WTC11 (cell line): ENCODE results near the gene AGPS. TPM values are rescaled to one million over a fixed set of nuclear protein-coding genes. Genes with fewer than 3 reads are reported as not detected.

Source experiments
- ATAC-seq: fragments of 200-7000 bp; cut with Tn5 transposase; 2 replicates; pipeline ENCODE4 v1.10.0; 2021; ENCODE audit warnings: mild to moderate bottlenecking, moderate library complexity
- CTCF ChIA-PET: fragments of 300-600 bp; sonication (Branson Sonifier 250); formaldehyde crosslinking; loops from one replicate; lab custom pipeline; 2021; ENCODE audit warnings: antibody characterized with exemption; lab: Charles Lee
- POLR2A ChIA-PET: fragments of 350-600 bp; sonication (Branson Sonifier 250); formaldehyde crosslinking; loops from one replicate; lab custom pipeline; 2021; ENCODE audit warnings: antibody characterized with exemption; lab: Charles Lee
- DNase-seq: peaks from one replicate; pipeline ENCODE4 v3.0.0; 2021; ENCODE audit warnings: low spot score
- H3K27ac Mint-ChIP-seq: 2 replicates; pipeline ENCODE4 v1.8.0; 2021; ENCODE audit warnings: mixed read lengths
- H3K27me3 Mint-ChIP-seq: 2 replicates; pipeline ENCODE4 v1.8.0; 2021; ENCODE audit warnings: low read depth, mild to moderate bottlenecking, moderate library complexity, mixed read lengths
- H3K36me3 Mint-ChIP-seq: 2 replicates; pipeline ENCODE4 v1.8.0; 2021; ENCODE audit warnings: mixed read lengths
- H3K4me1 Mint-ChIP-seq: 2 replicates; pipeline ENCODE4 v1.8.0; 2022; ENCODE audit warnings: mixed read lengths
- H3K4me3 Mint-ChIP-seq: 2 replicates; pipeline ENCODE4 v1.8.0; 2021; ENCODE audit warnings: mild to moderate bottlenecking, moderate library complexity, mixed read lengths
- H3K9me3 Mint-ChIP-seq: 2 replicates; pipeline ENCODE4 v1.8.0; 2021; ENCODE audit warnings: mixed read lengths
- AR ChIP-seq: fragments of 250-450 bp; sonication (Bioruptor Pico); IDR thresholded peaks from 2 replicates; pipeline ENCODE4 v1.9.0; 2021; ENCODE audit warnings: mild to moderate bottlenecking
- ARID4B ChIP-seq: sonication (generic); formaldehyde crosslinking; IDR thresholded peaks from 2 replicates; pipeline ENCODE4 v1.8.0; 2023; ENCODE audit warnings: missing genetic modification reagents, mild to moderate bottlenecking, borderline replicate concordance
- CBFB ChIP-seq: sonication (generic); formaldehyde crosslinking; IDR thresholded peaks from 2 replicates; pipeline ENCODE4 v1.8.1; 2022; ENCODE audit warnings: mild to moderate bottlenecking, low read depth, missing genetic modification reagents
- CREB1 ChIP-seq: sonication (generic); formaldehyde crosslinking; IDR thresholded peaks from 2 replicates; pipeline ENCODE4 v1.8.0; 2023; ENCODE audit warnings: mild to moderate bottlenecking, missing genetic modification reagents
- E2F1 ChIP-seq: sonication (generic); formaldehyde crosslinking; IDR thresholded peaks from 2 replicates; pipeline ENCODE4 v1.8.0; 2022; ENCODE audit warnings: mild to moderate bottlenecking, missing genetic modification reagents
- GRHL2 ChIP-seq: fragments of 250-450 bp; sonication (Bioruptor Pico); IDR thresholded peaks from 2 replicates; pipeline ENCODE4 v1.8.0; 2022; ENCODE audit warnings: mild to moderate bottlenecking, moderate library complexity; ENCODE audit not compliant: insufficient replicate concordance, severe bottlenecking
- MXD4 ChIP-seq: fragments of 250-450 bp; sonication (Bioruptor Pico); IDR thresholded peaks from 2 replicates; pipeline ENCODE4 v1.8.0; 2021; ENCODE audit warnings: mild to moderate bottlenecking, moderate library complexity, borderline replicate concordance
- NFATC4 ChIP-seq: fragments of 250-450 bp; sonication (Bioruptor Pico); IDR thresholded peaks from 2 replicates; pipeline ENCODE4 v1.9.0; 2021; ENCODE audit warnings: mild to moderate bottlenecking
- NFE2L1 ChIP-seq: sonication (generic); formaldehyde crosslinking; IDR thresholded peaks from 2 replicates; pipeline ENCODE4 v1.8.1; 2023; ENCODE audit warnings: missing genetic modification reagents
- TEAD1 ChIP-seq: sonication (generic); formaldehyde crosslinking; IDR thresholded peaks from 2 replicates; pipeline ENCODE4 v1.8.0; 2022; ENCODE audit warnings: mild to moderate bottlenecking, missing genetic modification reagents
- USF1 ChIP-seq: sonication (generic); formaldehyde crosslinking; IDR thresholded peaks from 2 replicates; pipeline ENCODE4 v1.8.0; 2022; ENCODE audit warnings: mild to moderate bottlenecking, missing genetic modification reagents
- ZNF232 ChIP-seq: sonication (generic); formaldehyde crosslinking; IDR thresholded peaks from 2 replicates; pipeline ENCODE4 v1.8.0; 2022; ENCODE audit warnings: mild to moderate bottlenecking, missing genetic modification reagents
- ZNF671 ChIP-seq: fragments of 250-450 bp; sonication (Bioruptor Pico); IDR thresholded peaks from 2 replicates; pipeline ENCODE4 v1.8.0; 2021; ENCODE audit warnings: mild to moderate bottlenecking
- total RNA-seq: library from RNA; stranded (reverse); gene quantifications from 3 replicates; pipeline ENCODE4 v1.2.3, GENCODE V29; 2021
- TF ChIP-seq, protein P1 (sequence below): sonication (generic); formaldehyde crosslinking; IDR thresholded peaks from 2 replicates; pipeline ENCODE4 v1.8.1; 2023; ENCODE audit warnings: mild to moderate bottlenecking, moderate library complexity, missing genetic modification reagents
- TF ChIP-seq, protein P2 (sequence below): fragments of 250-450 bp; sonication (Bioruptor Pico); IDR thresholded peaks from 2 replicates; pipeline ENCODE4 v1.8.0; 2021; ENCODE audit warnings: mild to moderate bottlenecking
- TF ChIP-seq, protein P3 (sequence below): sonication (generic); formaldehyde crosslinking; IDR thresholded peaks from 2 replicates; pipeline ENCODE4 v1.8.1; 2022; ENCODE audit warnings: mild to moderate bottlenecking, moderate library complexity, missing genetic modification reagents

AGPS gene
- total RNA-seq, 1 experiment from 2014 or later, result 60.8 TPM

GRCh38 chr2:177478907-177479306, 86.3 kb downstream of the AGPS start (continued):
- TF ChIP-seq CBFB, result no peak
- TF ChIP-seq, protein P1, sequence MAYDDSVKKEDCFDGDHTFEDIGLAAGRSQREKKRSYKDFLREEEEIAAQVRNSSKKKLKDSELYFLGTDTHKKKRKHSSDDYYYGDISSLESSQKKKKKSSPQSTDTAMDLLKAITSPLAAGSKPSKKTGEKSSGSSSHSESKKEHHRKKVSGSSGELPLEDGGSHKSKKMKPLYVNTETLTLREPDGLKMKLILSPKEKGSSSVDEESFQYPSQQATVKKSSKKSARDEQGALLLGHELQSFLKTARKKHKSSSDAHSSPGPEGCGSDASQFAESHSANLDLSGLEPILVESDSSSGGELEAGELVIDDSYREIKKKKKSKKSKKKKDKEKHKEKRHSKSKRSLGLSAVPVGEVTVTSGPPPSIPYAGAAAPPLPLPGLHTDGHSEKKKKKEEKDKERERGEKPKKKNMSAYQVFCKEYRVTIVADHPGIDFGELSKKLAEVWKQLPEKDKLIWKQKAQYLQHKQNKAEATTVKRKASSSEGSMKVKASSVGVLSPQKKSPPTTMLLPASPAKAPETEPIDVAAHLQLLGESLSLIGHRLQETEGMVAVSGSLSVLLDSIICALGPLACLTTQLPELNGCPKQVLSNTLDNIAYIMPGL (CRISPR knock-in tag), result no peak

- ChIA-PET POLR2A (no interaction called here), CTCF (no interaction called here)
- Mint-ChIP-seq H3K4me3 (no peak overlapping the region), H3K9me3 (peaks cover 7% of the 10 kb centered on the region), H3K36me3 (peaks cover 17% of the 10 kb centered on the region), H3K27me3 (no peaks in the 10 kb centered on the region), H3K27ac (no peak overlapping the region), H3K4me1 (no peaks in the 10 kb centered on the region)
- DNase-seq (no peak), ATAC-seq (no peak)
- TF ChIP-seq MXD4 (CRISPR knock-in tag) (no peak), ZNF232 (no peak), TEAD1 (CRISPR knock-in tag) (no peak), ARID4B (CRISPR knock-in tag) (no peak), GRHL2 (CRISPR knock-in tag) (no peak), AR (CRISPR knock-in tag) (no peak), NFE2L1 (CRISPR knock-in tag) (no peak), ZNF671 (CRISPR knock-in tag) (no peak), E2F1 (CRISPR knock-in tag) (no peak), CREB1 (no peak)
- TF ChIP-seq, protein P2, sequence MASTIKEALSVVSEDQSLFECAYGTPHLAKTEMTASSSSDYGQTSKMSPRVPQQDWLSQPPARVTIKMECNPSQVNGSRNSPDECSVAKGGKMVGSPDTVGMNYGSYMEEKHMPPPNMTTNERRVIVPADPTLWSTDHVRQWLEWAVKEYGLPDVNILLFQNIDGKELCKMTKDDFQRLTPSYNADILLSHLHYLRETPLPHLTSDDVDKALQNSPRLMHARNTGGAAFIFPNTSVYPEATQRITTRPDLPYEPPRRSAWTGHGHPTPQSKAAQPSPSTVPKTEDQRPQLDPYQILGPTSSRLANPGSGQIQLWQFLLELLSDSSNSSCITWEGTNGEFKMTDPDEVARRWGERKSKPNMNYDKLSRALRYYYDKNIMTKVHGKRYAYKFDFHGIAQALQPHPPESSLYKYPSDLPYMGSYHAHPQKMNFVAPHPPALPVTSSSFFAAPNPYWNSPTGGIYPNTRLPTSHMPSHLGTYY, result no peak
Measured at GRCh38 chr2:177482195-177482594, 89.6 kb downstream of the AGPS start.

DNA sequence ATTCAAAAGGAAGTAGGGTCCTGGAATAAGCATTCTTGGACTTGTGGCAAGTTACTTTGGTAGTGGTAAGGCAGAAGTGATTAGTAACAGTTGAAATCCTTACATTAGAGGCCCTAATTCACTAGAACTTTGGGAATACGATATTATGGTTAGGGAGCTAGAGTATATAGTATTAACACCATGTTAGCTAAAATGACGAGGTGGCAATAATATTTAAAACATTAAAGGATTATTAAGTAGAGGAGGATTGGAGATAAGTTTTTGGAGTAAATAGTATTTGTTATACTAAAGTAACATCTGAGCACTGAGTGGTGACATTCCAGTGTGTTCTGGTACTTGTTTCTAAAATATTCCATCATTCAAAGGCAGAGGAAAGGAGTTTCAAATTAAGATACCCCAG, 91.0 kb downstream of the AGPS start:
- Mint-ChIP-seq H3K36me3 (peaks cover 13% of the 10 kb centered on the region), H3K4me1 (no peaks in the 10 kb centered on the region), H3K9me3 (peaks cover 4% of the 10 kb centered on the region; the same call in 1 of the 2 replicates), H3K27ac (no peak overlapping the region), H3K4me3 (no peak overlapping the region), H3K27me3 (no peaks in the 10 kb centered on the region)
- no peak for ATAC-seq
- DNase-seq, result no peak
- POLR2A ChIA-PET, result no interaction called here
- TF ChIP-seq, protein P1 (CRISPR knock-in tag), result no peak
- TF ChIP-seq USF1 (no peak), TEAD1 (CRISPR knock-in tag) (no peak), NFATC4 (CRISPR knock-in tag) (no peak)
- TF ChIP-seq, protein P3, sequence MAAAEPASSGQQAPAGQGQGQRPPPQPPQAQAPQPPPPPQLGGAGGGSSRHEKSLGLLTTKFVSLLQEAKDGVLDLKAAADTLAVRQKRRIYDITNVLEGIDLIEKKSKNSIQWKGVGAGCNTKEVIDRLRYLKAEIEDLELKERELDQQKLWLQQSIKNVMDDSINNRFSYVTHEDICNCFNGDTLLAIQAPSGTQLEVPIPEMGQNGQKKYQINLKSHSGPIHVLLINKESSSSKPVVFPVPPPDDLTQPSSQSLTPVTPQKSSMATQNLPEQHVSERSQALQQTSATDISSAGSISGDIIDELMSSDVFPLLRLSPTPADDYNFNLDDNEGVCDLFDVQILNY, result no peak
- CTCF ChIA-PET, result no interaction called here
